ENCODE data around the gene ECHS1.

The ECHS1 gene

GRCh38 chr10:133356549-133357284 is 16.4 kb downstream of the ECHS1 start:
- DNase-seq: no peak

DNA sequence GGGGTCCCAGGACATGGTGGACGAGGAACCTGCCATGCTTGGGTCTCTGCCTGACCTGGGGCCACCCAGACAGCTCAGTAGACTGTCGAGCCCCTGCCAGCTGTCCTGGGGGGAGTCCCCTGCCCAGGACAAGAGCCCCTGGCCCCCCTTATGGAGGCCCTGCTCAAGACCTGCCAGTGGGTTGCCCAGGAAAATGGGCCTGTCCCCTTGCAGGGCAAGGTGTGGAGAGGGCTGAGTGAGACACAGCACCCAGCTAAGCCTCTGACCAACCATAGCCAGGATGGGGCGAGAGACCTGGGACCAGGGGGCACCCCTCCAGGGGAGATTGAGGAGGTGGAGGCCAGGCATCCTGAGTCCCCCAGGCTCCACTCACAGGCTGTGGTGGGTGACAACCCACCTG is 17.2 kb downstream of the ECHS1 start:
- DNase-seq: no peak

- no peak for DNase-seq
Observed at GRCh38 chr10:133355266-133355665, 17.9 kb downstream of the ECHS1 start.

- DNase-seq: no peak
Observed at GRCh38 chr10:133354672-133355240, 18.4 kb downstream of the ECHS1 start.

DNA sequence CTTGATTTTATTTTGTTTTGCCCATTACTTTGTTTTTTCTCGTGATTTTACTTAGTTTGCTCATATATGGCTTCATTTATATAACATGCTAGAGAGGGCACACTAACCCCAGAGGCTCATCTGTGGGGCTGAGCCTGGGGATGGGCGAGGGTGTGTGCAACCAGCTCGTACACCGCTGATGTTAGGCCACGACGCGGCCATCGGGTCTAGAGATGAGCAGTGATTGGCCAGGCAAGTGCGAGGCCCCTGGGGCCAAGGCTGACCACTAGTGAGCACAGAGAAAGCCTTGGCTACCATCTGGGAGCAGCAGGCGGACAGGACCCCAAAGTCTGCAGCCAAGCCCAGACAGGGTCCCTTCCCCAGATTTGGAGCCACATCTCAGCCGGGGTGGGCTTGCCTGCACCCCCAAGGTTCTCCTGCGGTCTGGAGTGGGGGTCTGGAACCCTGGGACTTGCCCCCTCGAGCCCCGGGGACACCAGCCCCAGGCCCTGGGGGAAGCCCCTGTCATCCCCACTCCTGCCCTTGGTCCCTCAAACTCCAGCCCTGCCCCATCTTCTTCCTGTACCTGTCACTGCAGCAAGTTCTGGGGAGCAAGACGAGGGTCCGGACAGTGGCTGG is 19.1 kb downstream of the ECHS1 start:
- DNase-seq: no peak

- DNase-seq: no peak
Observed at GRCh38 chr10:133353202-133353959, 19.8 kb downstream of the ECHS1 start.

DNA sequence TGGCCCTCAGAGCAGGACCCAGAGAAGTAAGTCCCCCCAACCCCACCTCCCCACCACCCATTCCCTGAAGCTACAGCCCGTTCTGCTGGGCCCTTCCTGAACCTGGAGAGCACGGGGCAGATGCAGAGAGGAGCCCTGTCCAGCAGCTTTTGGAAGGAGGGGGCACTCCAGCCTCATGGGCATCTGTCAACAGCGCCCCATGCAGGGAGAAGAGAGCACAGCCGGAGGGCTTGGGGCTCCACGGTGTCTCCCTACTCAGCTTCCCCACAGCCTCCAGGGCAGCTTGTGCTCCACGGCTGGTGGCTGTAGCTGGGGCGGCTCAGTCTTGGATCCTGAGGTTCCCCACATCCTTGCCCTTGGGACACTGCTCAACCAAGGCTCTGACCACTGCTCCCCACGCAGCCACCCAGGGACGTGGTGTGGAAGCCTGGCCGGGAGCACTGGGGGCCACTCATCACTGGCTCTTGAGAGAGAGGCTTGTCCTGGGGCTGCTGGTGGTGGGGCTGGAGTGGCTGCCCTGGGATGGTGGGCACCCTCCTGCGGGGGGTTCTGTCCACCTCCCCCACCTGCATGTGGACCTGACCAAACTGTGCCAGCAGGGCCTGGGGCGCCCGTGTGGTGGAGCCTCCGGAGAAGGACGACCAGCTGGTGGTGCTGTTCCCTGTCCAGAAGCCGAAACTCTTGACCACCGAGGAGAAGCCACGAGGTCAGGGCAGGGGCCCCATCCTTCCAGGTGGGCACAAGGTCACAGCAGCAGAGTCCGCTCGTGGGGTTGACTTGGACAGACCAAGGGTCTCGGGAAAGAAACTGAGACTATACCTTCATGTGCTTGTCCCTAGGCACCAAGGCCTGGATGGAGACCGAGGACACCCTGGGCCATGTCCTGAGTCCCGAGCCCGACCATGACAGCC is 21.5 kb downstream of the ECHS1 start:
- DNase-seq: no peak

- DNase-seq: no peak
Observed at GRCh38 chr10:133350950-133351329, 22.2 kb downstream of the ECHS1 start.

- no peak for DNase-seq
Observed at GRCh38 chr10:133350283-133350949, 22.7 kb downstream of the ECHS1 start.

DNA sequence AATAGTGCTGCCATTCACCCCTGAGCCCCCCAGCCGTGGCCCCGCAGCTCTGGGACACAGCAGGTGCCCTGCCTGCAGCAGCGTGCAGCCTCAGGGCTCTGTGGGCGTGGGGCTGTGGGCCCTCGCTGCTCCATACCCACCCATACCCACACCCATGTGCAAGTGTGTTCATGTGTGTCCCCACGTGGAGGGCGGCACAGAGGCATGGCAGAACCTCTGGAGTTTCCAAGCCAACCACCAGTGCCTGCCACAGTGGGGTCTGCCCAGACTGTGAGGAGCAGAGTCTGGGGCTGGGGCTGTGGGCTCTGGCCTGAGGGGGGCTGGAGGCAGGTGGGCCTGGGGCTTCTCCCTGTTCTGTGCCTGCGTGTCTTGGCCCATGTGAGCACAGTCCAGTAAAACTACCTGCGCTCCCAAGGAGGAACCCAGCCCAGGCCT is 23.6 kb downstream of the ECHS1 start:
- no peak for DNase-seq

DNA sequence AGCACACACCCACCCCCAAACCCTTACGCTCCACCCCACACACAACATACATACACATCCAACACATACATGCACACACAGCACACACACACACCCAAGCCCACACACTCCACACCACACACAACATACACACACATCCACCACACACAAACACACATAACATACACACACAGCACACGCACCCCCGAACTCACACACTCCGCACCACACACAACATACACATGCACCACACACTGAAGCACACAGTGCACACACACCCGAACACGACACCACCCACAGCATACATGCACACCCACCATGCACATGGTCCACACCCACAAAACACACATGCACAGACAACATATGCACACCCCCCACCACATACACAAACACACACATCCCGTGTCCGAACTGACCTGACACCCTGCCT is 24.0 kb downstream of the ECHS1 start:
- no peak for DNase-seq

DNA sequence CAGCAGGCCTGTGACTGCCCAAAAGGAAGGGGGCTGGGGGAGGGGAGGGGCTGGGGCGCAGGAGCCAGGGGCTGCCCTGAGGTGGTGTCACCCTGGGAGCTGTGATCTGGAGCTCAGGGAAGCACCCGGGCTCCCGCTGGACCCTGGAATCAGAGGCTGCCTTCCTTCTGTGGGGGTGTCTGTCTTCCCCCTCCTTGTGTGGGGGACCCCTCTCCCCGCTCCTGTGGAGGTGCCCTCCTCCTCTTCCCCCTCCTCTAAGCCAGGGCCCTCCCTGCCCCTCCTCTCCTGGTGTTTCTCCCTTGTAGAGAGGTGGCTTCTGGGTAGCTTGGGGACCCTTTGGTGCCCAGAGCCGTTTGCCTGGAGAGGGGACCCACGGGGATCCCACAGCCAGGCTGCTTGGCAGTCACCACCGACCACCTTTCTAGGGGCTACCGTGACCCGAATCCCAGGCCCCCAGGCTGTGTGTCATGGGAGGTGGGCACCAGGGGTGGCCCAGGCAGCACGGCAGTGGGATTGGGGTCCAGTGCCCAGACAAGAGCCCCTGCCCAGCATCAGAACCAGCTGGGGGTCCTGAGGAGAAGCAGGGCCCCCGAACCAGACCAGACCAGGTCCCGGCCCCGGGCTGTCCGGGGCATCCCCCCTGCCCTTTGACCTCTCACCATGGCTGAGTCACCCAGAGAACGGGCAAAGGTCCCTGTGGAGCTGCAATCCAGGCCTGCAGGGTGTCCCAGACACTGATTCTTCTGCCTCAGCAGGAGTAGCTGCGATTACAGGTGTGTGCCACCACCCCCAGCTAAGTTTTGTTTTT is 25.2 kb downstream of the ECHS1 start:
- no peak for DNase-seq

- no peak for DNase-seq
Observed at GRCh38 chr10:133346413-133346812, 26.7 kb downstream of the ECHS1 start.

GRCh38 chr10:133344236-133344635 is 28.9 kb downstream of the ECHS1 start:
- no peak for DNase-seq

- no peak for DNase-seq
Observed at GRCh38 chr10:133343558-133343957, 29.6 kb downstream of the ECHS1 start.

GRCh38 chr10:133342942-133343341 is 30.2 kb downstream of the ECHS1 start:
- no peak for DNase-seq

- DNase-seq: no peak
Observed at GRCh38 chr10:133341983-133342382, 31.2 kb downstream of the ECHS1 start.

GRCh38 chr10:133339708-133340380 is 33.3 kb downstream of the ECHS1 start:
- DNase-seq: no peak

GRCh38 chr10:133338080-133339071 is 34.8 kb downstream of the ECHS1 start:
- DNase-seq: no peak

Data from NCI-H524 treated with DMSO at 0.1 percent for 48 hours (cell line).